Peyer's patch (tissue), 4 donors: ENCODE measurements around the gene TM4SF4.

Experiments used
- CTCF ChIP-seq, 6 experiments: fragments of 450-650 bp in 4 of 6; fragments of 200-600 bp in 2 of 6; sonication (generic) in 1 of 6; IDR thresholded peaks; one replicate each; pipeline ENCODE4 v1.5.1; 2017 to 2019; ENCODE audit warnings: antibody characterized with exemption in 6 of 6, mild to moderate bottlenecking in 3 of 6, moderate library complexity in 1 of 6
- POLR2A ChIP-seq, 2 donors: fragments of 450-650 bp; IDR thresholded peaks; one replicate each; pipeline ENCODE4 v1.5.1; 2017; ENCODE audit warnings: antibody characterized with exemption in 2 of 2, mild to moderate bottlenecking in 2 of 2, moderate library complexity in 2 of 2

GRCh38 chr3:149551500-149551899 lies 77.0 kb downstream of the TM4SF4 start:
- no peak for TF ChIP-seq CTCF (IDR thresholded peaks at IDR 0.05)
- no peak for TF ChIP-seq POLR2A (IDR thresholded peaks at IDR 0.05)
